ENCODE measurements around the gene ZNF76.

ZNF76 gene

DNA sequence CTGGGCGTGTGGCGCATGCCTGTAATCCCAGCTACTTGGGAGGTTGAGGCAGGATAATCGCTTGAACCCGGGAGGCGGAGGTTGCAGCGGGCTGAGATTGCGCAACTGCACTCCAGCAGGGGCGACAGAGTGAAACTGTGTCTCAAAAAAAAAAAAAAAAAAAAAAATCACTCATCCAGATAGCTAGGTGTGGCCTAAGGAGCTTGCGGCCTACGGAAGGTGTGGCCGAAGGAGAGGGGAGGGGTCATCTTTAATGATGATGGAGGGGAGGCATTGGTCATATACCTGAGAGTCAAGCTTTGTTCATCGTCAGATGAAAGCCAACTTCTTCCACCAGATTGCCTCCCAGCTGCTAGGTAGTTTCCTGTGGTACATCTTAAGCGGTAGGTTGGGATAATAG lies 82.0 kb downstream of the ZNF76 start:
- in situ Hi-C loops (cut with HindIII; ENCODE audit: low pct_unique_long_range_greater_than_20kb, low sequenced_read_pairs), result no loop called here
- no peak for TF ChIP-seq JUND (IDR thresholded peaks at IDR 0.05; ENCODE audit: low read depth)
- DNase-seq (ENCODE audit: low read depth in 1 of 2, low spot score in 1 of 2), result no peak

DNA sequence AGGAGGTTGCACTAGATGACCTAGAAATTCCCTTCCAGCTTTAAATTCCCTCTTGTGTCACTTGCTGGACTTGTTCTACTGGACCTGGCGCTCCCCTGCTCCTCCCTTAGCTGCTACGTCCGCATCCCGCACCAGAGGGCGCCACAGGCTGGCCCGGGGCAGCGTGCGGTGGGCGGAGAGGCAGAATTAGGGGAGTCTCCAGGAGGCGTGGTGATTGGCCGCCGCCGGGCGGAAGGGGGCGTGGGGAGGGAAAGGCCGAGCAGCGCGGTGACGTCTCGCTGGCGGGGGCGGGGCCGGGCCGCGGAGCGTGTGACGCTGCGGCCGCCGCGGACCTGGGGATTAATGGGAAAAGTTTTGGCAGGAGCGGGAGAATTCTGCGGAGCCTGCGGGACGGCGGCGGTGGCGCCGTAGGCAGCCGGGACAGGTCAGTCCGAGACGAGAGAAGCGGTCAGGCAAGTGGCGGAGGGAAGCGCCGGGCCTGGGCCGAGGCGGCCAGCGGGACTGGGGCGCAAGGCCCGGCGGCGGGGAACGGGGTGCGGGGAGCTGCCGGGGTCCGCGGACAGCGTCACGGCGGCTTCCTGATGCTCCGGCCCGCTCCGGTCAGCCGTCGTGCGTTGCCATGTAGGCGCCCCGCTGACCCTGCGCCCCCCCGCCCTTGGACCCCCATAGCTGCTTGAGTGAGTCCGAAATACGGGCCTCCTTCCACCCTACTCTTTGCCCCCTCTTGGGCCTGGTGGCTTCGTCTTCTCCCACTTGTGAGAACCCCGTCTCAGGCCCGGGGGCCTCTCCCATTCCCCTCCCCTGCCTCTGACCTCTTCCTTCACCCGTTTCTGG lies 82.9 kb downstream of the ZNF76 start, which contains the start of gene PPARD:
TSS of gene PPARD (plus strand) at position 301 of the 834 bp plus-strand sequence. CDS start 68,530 bp downstream, outside the sequence.
- in situ Hi-C loops (cut with HindIII; ENCODE audit: low pct_unique_long_range_greater_than_20kb, low sequenced_read_pairs), result no loop called here
- peak; percentile 97 to 98 for DNase-seq (ENCODE audit: low read depth in 1 of 2, low spot score in 1 of 2)
- no peak for TF ChIP-seq JUND (IDR thresholded peaks at IDR 0.05; ENCODE audit: low read depth)

DNA sequence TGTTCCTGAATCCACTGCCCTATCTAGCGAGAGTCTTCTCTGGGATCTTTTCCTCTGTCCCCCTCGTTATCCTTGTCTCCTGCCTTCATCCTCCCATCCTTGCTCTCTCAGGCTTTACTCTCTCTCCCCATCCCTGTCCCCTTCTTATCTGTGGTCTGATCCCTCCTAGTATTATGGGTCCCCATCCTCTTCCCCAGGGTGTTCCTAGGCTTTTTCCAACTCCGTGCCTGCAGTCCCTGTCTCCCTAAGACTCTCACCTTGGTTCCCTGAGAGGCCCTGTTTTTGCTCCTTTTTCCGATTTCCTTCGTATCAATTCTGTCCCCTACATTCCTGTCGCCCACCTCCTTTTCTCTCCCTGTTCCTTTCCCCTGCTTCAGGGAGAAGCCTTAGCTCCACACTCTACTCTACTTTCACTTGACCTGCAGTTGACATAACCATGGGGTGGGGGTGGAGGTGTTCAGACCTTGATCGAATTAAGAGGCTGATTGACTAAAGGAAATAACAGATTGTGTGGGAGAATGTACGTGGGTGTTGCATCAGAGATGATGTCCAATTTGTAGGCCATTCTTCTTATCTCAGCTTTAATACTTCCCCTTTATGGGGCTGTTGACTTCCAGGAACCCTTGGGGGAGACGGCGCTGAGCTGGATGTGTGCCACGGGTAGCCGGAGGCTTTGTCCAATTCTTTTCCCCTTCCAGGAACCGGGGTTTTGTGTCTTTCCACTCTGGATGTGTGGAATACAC lies 83.7 kb downstream of the ZNF76 start:
- DNase-seq (ENCODE audit: low read depth in 1 of 2, low spot score in 1 of 2), result no peak
- no peak for TF ChIP-seq JUND (IDR thresholded peaks at IDR 0.05; ENCODE audit: low read depth)
- in situ Hi-C loops (cut with HindIII; ENCODE audit: low pct_unique_long_range_greater_than_20kb, low sequenced_read_pairs), result no loop called here

GRCh38 chr6:35343835-35344550 lies 84.5 kb downstream of the ZNF76 start:
- in situ Hi-C loops (cut with HindIII; ENCODE audit: low pct_unique_long_range_greater_than_20kb, low sequenced_read_pairs), result no loop called here
- TF ChIP-seq JUND (IDR thresholded peaks at IDR 0.05; ENCODE audit: low read depth), result no peak
- DNase-seq (ENCODE audit: low read depth in 1 of 2, low spot score in 1 of 2), result no peak

All from T47D (cell line).